ENCODE data around the gene ROR1. TPM values are rescaled to one million over a fixed set of nuclear protein-coding genes. Genes with fewer than 3 reads are reported as not detected.

ROR1 gene
- total and polyA plus RNA-seq, 7 donors = 0.13 to 2.8 (median 1.2) TPM

DNA sequence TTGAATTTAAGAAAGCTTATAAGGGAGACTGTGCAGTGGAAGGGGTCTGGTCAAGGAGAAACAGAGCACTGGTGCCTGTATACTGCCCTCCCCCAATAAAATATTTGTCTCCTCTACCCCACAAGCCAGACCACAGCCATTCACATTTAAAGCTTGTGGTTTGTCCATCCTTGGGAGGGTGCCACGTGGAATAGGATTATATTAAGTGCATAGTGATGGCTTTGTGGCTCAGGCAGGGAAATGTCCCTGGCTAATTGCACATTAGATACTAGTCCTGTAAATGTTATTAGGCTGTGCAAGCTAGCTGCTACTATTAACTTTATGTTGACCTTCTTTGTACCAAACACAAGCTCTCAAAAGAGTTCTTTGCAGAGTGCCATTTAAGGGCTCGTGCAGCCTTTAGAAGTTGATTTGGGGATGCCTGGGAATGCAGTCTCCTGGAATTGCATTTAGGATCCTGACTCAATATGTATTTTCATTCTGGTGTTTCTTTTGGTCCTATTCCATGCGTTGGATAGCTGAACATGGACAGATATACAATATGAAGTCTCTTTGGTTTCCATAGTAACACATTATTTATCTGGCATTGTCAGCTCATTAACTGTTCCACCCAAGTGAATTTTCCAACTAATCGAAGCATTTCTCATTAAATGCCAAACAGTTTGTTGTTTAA lies 210.6 kb downstream of the ROR1 start:
- H3K4me3 ChIP-seq = no peak overlapping the region
- no peaks in the 10 kb centered on the region for H3K36me3 ChIP-seq (ENCODE audit: insufficient read depth in 1 of 2, low read depth in 1 of 2)
- no peak for TF ChIP-seq CTCF (IDR thresholded peaks at IDR 0.05)
- 51 to 58% (median 53%) methylated on average over 4 of the region's 4 CpGs for WGBS, 3 donors
- intact Hi-C loops (cut with DNase I) = no loop called here
- DNase-seq (no peak), ATAC-seq (no peak)
- H3K27ac ChIP-seq = no peak overlapping the region
- no peaks in the 10 kb centered on the region for H3K4me1 ChIP-seq
- no peaks in the 10 kb centered on the region for H3K27me3 ChIP-seq (ENCODE audit: insufficient read depth in 3 of 3, low read length in 2 of 3)
- H3K9me3 ChIP-seq = no peaks in the 10 kb centered on the region

GRCh38 chr1:63984930-63985290 lies 211.1 kb downstream of the ROR1 start:
- Histone ChIP-seq H3K4me1 (no peaks in the 10 kb centered on the region), H3K36me3 (ENCODE audit: insufficient read depth in 1 of 2, low read depth in 1 of 2) (no peaks in the 10 kb centered on the region), H3K27ac (no peak overlapping the region), H3K4me3 (no peak overlapping the region), H3K9me3 (no peaks in the 10 kb centered on the region), H3K27me3 (ENCODE audit: insufficient read depth in 3 of 3, low read length in 2 of 3) (no peaks in the 10 kb centered on the region)
- ATAC-seq = no peak
- 76 to 80% (median 80%) methylated on average over 5 of the region's 5 CpGs for WGBS, 3 donors
- no peak for TF ChIP-seq CTCF (IDR thresholded peaks at IDR 0.05)
- no peak for DNase-seq
- intact Hi-C loops (cut with DNase I) = no loop called here

DNA sequence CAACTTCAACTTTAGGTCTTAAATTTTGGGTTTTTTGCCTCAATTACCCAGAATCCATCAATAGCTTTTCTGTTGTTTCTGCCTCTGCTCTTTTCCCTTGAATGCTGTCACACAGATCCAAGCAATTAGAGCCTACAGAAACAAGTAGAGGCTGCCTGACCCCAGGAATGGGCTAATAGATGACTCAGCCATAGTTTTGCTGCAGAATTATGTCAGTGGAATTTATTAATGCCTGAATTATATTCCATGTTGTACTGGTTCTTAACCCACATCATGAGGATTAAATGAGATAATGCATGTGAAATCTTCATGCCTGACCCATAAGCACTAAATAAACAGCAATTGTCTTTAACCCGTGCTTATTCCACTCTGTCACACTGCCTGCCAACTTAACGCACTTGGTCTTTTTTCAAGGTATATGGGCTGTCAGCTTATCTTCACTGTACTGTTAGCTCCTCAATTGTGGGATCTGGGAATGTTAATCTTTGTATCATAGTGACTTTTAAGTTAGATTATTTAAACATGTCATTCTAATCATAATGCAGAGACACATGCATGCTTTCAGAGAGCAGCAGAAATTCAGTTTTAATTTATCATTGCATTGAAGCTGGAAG lies 213.3 kb downstream of the ROR1 start:
- ATAC-seq = no peak
- no peak for TF ChIP-seq CTCF (IDR thresholded peaks at IDR 0.05)
- WGBS, 3 donors = 66 to 72% (median 66%) methylated on average over 2 of the region's 2 CpGs

DNA sequence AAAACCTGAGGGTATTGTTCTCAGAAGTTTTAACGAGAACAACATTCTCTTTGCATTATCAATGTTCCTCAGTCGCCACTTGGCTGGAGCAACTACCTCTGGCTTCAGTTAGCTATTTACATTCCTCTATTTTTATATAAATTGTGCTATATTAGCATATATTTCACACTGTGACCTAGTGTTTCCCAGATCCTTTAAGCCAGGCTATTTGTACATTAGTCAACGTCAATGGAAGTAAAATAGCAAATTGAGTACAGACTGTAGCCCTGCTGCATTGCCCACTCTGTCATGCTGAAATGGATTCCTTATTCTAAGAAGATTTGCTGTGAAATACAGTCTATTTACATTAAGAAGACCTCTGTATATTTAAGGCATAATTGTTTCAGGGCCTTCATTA lies 213.8 kb downstream of the ROR1 start:
- Histone ChIP-seq H3K27ac (no peak overlapping the region), H3K9me3 (no peaks in the 10 kb centered on the region), H3K4me1 (no peaks in the 10 kb centered on the region), H3K27me3 (ENCODE audit: insufficient read depth in 3 of 3, low read length in 2 of 3) (no peaks in the 10 kb centered on the region), H3K36me3 (ENCODE audit: insufficient read depth in 1 of 2, low read depth in 1 of 2) (no peaks in the 10 kb centered on the region), H3K4me3 (no peak overlapping the region)
- ATAC-seq (no peak), DNase-seq (no peak)
- no peak for TF ChIP-seq CTCF (IDR thresholded peaks at IDR 0.05)
- 68 to 83% (median 78%) methylated on average over 3 of the region's 3 CpGs for WGBS, 3 donors
- intact Hi-C loops (cut with DNase I) = no loop called here

More for the DNA sequence above, 213.3 kb downstream of the ROR1 start:
- H3K9me3 ChIP-seq = no peaks in the 10 kb centered on the region
- intact Hi-C loops (cut with DNase I) = no loop called here
- no peaks in the 10 kb centered on the region for H3K36me3 ChIP-seq (ENCODE audit: insufficient read depth in 1 of 2, low read depth in 1 of 2)
- no peak for DNase-seq
- no peak overlapping the region for H3K27ac ChIP-seq
- no peaks in the 10 kb centered on the region for H3K27me3 ChIP-seq (ENCODE audit: insufficient read depth in 3 of 3, low read length in 2 of 3)
- H3K4me1 ChIP-seq = no peaks in the 10 kb centered on the region
- no peak overlapping the region for H3K4me3 ChIP-seq

DNA sequence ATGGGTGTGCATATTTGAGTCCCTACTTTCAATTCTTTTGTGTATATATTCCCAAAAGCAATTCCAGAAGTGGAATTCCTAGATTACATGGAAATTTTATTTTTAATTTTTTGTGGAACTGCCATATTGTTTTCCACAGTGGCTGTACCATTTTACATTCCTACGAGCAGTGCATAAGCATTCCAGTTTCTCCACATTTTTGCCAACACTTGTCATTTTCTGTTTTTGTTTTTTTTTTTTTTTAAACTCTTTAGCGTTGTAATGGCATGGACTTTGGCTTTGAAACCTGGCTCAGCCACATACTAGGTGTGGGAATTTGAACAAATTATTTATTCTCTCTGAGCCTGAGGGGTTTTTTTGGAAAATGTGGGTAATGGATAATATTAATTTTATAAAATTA lies 215.1 kb downstream of the ROR1 start:
- no peak for TF ChIP-seq CTCF (IDR thresholded peaks at IDR 0.05)
- H3K27me3 ChIP-seq (ENCODE audit: insufficient read depth in 3 of 3, low read length in 2 of 3) = no peaks in the 10 kb centered on the region
- DNase-seq = no peak
- no peak for ATAC-seq
- 89 to 92% (median 90%) methylated on average over 2 of the region's 2 CpGs for WGBS, 3 donors
- intact Hi-C loops (cut with DNase I) = no loop called here
- H3K4me1 ChIP-seq = no peaks in the 10 kb centered on the region
- H3K4me3 ChIP-seq = no peak overlapping the region
- no peaks in the 10 kb centered on the region for H3K9me3 ChIP-seq
- no peaks in the 10 kb centered on the region for H3K36me3 ChIP-seq (ENCODE audit: insufficient read depth in 1 of 2, low read depth in 1 of 2)
- H3K27ac ChIP-seq = no peak overlapping the region
